Measurements from ENCODE around the gene ARVCF. TPM values are rescaled to one million over a fixed set of nuclear protein-coding genes. Genes with fewer than 3 reads are reported as not detected.
A peak's percentile ranks its signal among the peaks of the same experiment; 100 is the strongest.

ARVCF gene
- total and polyA plus RNA-seq, 9 of the 15 experiments (the other 6 are each of a cell fraction or from before 2014, with no cell fraction given) = 0.03 to 97.4 (median 15.6) TPM

DNA sequence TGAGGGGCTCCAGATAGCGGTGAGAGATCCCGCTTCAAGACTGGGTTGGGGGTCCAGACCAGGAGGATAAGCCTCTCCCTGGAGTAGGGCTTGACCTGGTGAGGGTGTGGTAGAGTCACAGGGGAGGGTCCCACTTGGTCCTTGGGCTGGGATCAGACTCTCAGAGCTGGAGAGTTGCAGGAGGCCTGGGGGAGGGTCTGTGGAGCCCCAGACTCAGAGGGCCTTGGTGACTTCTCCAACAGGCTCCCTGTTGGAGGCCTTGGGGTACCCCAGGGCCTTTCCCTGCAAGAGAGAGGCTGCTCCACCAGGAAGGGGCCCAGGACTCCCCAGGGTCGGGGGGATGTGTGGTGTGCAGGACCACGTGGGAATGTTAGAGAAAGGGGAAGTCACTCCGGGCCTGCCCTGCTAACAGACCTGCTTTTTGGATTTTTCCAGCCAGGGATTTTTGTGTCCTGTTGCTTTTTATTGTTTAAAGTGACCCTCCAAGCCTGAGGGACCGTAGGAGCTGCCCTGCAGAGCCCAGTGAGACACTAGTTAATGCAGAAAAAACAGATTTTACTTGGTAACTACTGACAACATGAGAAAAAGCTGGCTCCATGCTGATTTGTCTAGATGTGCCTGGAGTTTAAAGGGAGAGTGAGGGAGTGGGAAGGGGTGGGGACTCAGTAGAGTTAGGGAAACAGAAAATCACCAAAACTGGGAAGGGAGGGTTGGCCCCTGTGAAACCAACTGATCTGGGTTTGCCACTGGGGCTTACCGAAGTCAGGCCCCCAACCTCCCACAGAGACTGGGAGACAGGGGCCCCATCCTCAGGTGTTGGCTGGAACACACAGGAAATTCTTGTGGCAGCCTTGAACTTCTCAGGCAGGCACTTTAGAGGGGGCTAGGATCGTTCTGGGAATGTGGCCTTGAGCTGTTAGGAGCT, 74.2 kb downstream of the ARVCF start (continued):
- TF ChIP-seq, protein P1, sequence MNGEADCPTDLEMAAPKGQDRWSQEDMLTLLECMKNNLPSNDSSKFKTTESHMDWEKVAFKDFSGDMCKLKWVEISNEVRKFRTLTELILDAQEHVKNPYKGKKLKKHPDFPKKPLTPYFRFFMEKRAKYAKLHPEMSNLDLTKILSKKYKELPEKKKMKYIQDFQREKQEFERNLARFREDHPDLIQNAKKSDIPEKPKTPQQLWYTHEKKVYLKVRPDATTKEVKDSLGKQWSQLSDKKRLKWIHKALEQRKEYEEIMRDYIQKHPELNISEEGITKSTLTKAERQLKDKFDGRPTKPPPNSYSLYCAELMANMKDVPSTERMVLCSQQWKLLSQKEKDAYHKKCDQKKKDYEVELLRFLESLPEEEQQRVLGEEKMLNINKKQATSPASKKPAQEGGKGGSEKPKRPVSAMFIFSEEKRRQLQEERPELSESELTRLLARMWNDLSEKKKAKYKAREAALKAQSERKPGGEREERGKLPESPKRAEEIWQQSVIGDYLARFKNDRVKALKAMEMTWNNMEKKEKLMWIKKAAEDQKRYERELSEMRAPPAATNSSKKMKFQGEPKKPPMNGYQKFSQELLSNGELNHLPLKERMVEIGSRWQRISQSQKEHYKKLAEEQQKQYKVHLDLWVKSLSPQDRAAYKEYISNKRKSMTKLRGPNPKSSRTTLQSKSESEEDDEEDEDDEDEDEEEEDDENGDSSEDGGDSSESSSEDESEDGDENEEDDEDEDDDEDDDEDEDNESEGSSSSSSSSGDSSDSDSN (IDR thresholded peaks at IDR 0.05; ENCODE audit: borderline replicate concordance in 1 of 2, low read depth in 2 of 2, low read length in 2 of 2) = no peak
- TF ChIP-seq, protein P2, sequence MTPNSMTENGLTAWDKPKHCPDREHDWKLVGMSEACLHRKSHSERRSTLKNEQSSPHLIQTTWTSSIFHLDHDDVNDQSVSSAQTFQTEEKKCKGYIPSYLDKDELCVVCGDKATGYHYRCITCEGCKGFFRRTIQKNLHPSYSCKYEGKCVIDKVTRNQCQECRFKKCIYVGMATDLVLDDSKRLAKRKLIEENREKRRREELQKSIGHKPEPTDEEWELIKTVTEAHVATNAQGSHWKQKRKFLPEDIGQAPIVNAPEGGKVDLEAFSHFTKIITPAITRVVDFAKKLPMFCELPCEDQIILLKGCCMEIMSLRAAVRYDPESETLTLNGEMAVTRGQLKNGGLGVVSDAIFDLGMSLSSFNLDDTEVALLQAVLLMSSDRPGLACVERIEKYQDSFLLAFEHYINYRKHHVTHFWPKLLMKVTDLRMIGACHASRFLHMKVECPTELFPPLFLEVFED (CRISPR knock-in tag; conservative IDR thresholded peaks at IDR 0.05) = peak; percentile 52; the same call in 1 of the 2 replicates
- TF ChIP-seq ZFP30 (CRISPR knock-in tag; IDR thresholded peaks at IDR 0.05; ENCODE audit: borderline replicate concordance) (peak; percentile 13; the same call in 1 of the 2 replicates), CHCHD3 (CRISPR knock-in tag; IDR thresholded peaks at IDR 0.05) (no peak), HDGF (IDR thresholded peaks at IDR 0.05) (no peak), MNT (conservative IDR thresholded peaks at IDR 0.05) (no peak), ZNF696 (CRISPR knock-in tag; conservative IDR thresholded peaks at IDR 0.05) (peak; percentile 37), POLR3A (IDR thresholded peaks at IDR 0.05; ENCODE audit: borderline replicate concordance, extremely low read depth, insufficient read depth, insufficient read length) (no peak), RFX7 (CRISPR knock-in tag; IDR thresholded peaks at IDR 0.05) (no peak; the same call in 1 of the 2 replicates), CBX2 (IDR thresholded peaks at IDR 0.05; ENCODE audit: insufficient read depth, low read length, poor library complexity, severe bottlenecking) (no peak), NR4A1 (CRISPR knock-in tag; IDR thresholded peaks at IDR 0.05) (peak; percentile 85; the same call in 1 of the 2 replicates), NR4A1 (tag; IDR thresholded peaks at IDR 0.05) (peak; percentile 65; the same call in 1 of the 2 replicates), TAF9B (IDR thresholded peaks at IDR 0.05; ENCODE audit: partially characterized antibody) (no peak), ZNF121 (CRISPR knock-in tag; conservative IDR thresholded peaks at IDR 0.05) (no peak), ZNF785 (CRISPR knock-in tag; IDR thresholded peaks at IDR 0.05) (no peak)
- TF ChIP-seq, protein P3, sequence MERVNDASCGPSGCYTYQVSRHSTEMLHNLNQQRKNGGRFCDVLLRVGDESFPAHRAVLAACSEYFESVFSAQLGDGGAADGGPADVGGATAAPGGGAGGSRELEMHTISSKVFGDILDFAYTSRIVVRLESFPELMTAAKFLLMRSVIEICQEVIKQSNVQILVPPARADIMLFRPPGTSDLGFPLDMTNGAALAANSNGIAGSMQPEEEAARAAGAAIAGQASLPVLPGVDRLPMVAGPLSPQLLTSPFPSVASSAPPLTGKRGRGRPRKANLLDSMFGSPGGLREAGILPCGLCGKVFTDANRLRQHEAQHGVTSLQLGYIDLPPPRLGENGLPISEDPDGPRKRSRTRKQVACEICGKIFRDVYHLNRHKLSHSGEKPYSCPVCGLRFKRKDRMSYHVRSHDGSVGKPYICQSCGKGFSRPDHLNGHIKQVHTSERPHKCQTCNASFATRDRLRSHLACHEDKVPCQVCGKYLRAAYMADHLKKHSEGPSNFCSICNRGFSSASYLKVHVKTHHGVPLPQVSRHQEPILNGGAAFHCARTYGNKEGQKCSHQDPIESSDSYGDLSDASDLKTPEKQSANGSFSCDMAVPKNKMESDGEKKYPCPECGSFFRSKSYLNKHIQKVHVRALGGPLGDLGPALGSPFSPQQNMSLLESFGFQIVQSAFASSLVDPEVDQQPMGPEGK (CRISPR knock-in tag; IDR thresholded peaks at IDR 0.05; ENCODE audit: borderline replicate concordance) = no peak; the same call in 1 of the 2 replicates
- TF ChIP-seq, protein P4, sequence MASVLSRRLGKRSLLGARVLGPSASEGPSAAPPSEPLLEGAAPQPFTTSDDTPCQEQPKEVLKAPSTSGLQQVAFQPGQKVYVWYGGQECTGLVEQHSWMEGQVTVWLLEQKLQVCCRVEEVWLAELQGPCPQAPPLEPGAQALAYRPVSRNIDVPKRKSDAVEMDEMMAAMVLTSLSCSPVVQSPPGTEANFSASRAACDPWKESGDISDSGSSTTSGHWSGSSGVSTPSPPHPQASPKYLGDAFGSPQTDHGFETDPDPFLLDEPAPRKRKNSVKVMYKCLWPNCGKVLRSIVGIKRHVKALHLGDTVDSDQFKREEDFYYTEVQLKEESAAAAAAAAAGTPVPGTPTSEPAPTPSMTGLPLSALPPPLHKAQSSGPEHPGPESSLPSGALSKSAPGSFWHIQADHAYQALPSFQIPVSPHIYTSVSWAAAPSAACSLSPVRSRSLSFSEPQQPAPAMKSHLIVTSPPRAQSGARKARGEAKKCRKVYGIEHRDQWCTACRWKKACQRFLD (CRISPR knock-in tag; IDR thresholded peaks at IDR 0.05) = no peak

Measured in K562 (cell line).